K562 (cell line): ENCODE results near the gene MYOM1. TPM values are rescaled to one million over a fixed set of nuclear protein-coding genes. Genes with fewer than 3 reads are reported as not detected.

Source experiments
- BCLAF1 ChIP-seq, 2 experiments: fragments of 450-650 bp in 1 of 2; IDR thresholded peaks; 2 replicates each; pipeline ENCODE4 v1.6.1; 2011 to 2017; ENCODE audit warnings: low read depth in 2 of 2, antibody characterized with exemption in 1 of 2, borderline replicate concordance in 1 of 2, low read length in 1 of 2, mild to moderate bottlenecking in 1 of 2, mixed read lengths in 1 of 2; ENCODE audit not compliant: control insufficient read depth in 1 of 2
- BMI1 ChIP-seq: fragments of 150-350 bp; IDR thresholded peaks from 2 replicates; pipeline ENCODE4 v1.6.1; 2014; ENCODE audit warnings: low read length
- CBFA2T2 ChIP-seq: fragments of 450-650 bp; conservative IDR thresholded peaks from 2 replicates; pipeline ENCODE4 v1.6.1; 2017; ENCODE audit warnings: mild to moderate bottlenecking
- CBX8 ChIP-seq: fragments of 200-600 bp; sonication (generic); IDR thresholded peaks from 2 replicates; pipeline ENCODE4 v1.6.1; 2012; ENCODE audit warnings: borderline replicate concordance, mixed run types, low read depth, mild to moderate bottlenecking, moderate library complexity, mixed read lengths, low read length, control low read depth, inconsistent platforms; ENCODE audit not compliant: poor library complexity, severe bottlenecking; ENCODE audit errors: extremely low read depth
- CHD4 ChIP-seq: fragments of 200-600 bp; sonication (generic); IDR thresholded peaks from 3 replicates; pipeline ENCODE4 v1.6.1; 2012; ENCODE audit warnings: low read depth, mild to moderate bottlenecking, mixed read lengths, low read length, inconsistent platforms; ENCODE audit not compliant: insufficient read depth, insufficient replicate concordance, poor library complexity, severe bottlenecking
- ETV6 ChIP-seq, 3 experiments: fragments of 150-350 bp in 1 of 3; sonication (generic) in 1 of 3; formaldehyde crosslinking in 1 of 3; IDR thresholded peaks; 2 replicates each; pipeline versions ENCODE4 v1.6.1 to v1.8.0; 2014 to 2022; ENCODE audit warnings: borderline replicate concordance in 2 of 3, low read depth in 2 of 3, antibody characterized with exemption in 1 of 3, low read length in 1 of 3, mild to moderate bottlenecking in 1 of 3, missing genetic modification reagents in 1 of 3
- HNRNPLL ChIP-seq: fragments of 200-400 bp; formaldehyde crosslinking; IDR thresholded peaks from 2 replicates; pipeline ENCODE4 v1.6.1; 2017; ENCODE audit warnings: low read length, low read depth, mild to moderate bottlenecking; ENCODE audit not compliant: poor library complexity, severe bottlenecking
- HSF4 ChIP-seq: fragments of 250-450 bp; sonication (Bioruptor Pico); IDR thresholded peaks from 2 replicates; pipeline ENCODE4 v2.1.2; 2022; ENCODE audit warnings: mild to moderate bottlenecking, moderate library complexity, borderline replicate concordance
- MCM7 ChIP-seq, 2 experiments: fragments of 450-650 bp; IDR thresholded peaks; 2 replicates each; pipeline ENCODE4 v1.6.1; 2016 to 2018
- RBM34 ChIP-seq: fragments of 200-400 bp; formaldehyde crosslinking; IDR thresholded peaks from 2 replicates; pipeline ENCODE4 v1.6.1; 2018; ENCODE audit warnings: low read length, borderline replicate concordance; ENCODE audit not compliant: insufficient read depth
- TAL1 ChIP-seq: fragments of 450-650 bp; IDR thresholded peaks from 2 replicates; pipeline ENCODE4 v1.6.1; 2016; ENCODE audit warnings: mild to moderate bottlenecking
- ZKSCAN1 ChIP-seq: fragments of 150-350 bp; IDR thresholded peaks from 2 replicates; pipeline ENCODE4 v1.6.1; 2016; ENCODE audit warnings: low read depth, low read length
- ZKSCAN3 ChIP-seq: fragments of 250-450 bp; sonication (Bioruptor Pico); IDR thresholded peaks from 2 replicates; pipeline ENCODE4 v1.4.0; 2020
- ZNF212 ChIP-seq: fragments of 450-650 bp; formaldehyde crosslinking; IDR thresholded peaks from 2 replicates; pipeline ENCODE4 v1.4.0; 2020; ENCODE audit warnings: mild to moderate bottlenecking
- ZNF76 ChIP-seq: fragments of 250-450 bp; sonication (Bioruptor Pico); IDR thresholded peaks from 2 replicates; pipeline ENCODE4 v1.4.0; 2020; ENCODE audit warnings: mild to moderate bottlenecking, moderate library complexity, borderline replicate concordance
- ZSCAN29 ChIP-seq: fragments of 450-650 bp; IDR thresholded peaks from 2 replicates; pipeline ENCODE4 v1.6.1; 2017
- polyA plus RNA-seq, 8 experiments: library from polyadenylated mRNA; depleted of rRNA in 4 of 8; stranded (reverse) in 5 of 8; unstranded in 3 of 8; fragments of >200 nt; fragmentation: Nextera tagmentation in 2 of 8; fragmentation: Illumina TruSeq in 1 of 8; extraction: Ambion mirVana in 2 of 8; extraction: Trizol in 1 of 8; gene quantifications; 2 replicates each; pipeline versions ENCODE4 v1.2.1 to v1.2.3, GENCODE V29; 2011 to 2014; ENCODE audit warnings: inconsistent platforms in 1 of 8, missing spikeins in 1 of 8
- total RNA-seq, 7 experiments: library from RNA; depleted of rRNA in 6 of 7; stranded (reverse); fragments of >200 nt in 6 of 7; fragmentation: Illumina TruSeq in 2 of 7; extraction: Trizol in 2 of 7; gene quantifications; 2 replicates each; pipeline versions ENCODE4 v1.2.1 to v1.2.3, GENCODE V29; 2011 to 2021; ENCODE audit warnings: low replicate concordance in 1 of 7
- TF ChIP-seq, protein P1 (sequence below): sonication (generic); formaldehyde crosslinking; IDR thresholded peaks from 2 replicates; pipeline ENCODE4 v1.8.1; 2023; ENCODE audit warnings: mild to moderate bottlenecking, missing genetic modification reagents
- TF ChIP-seq, protein P2 (sequence below): sonication (generic); formaldehyde crosslinking; IDR thresholded peaks from 2 replicates; pipeline ENCODE4 v1.8.0; 2022; ENCODE audit warnings: missing genetic modification reagents, mild to moderate bottlenecking, borderline replicate concordance

Gene MYOM1
- total and polyA plus RNA-seq, 9 of the 15 experiments (the other 6 are each of a cell fraction or from before 2014, with no cell fraction given) = 0.01 to 0.62 (median 0.25) TPM

GRCh38 chr18:3247240-3248061 is 27.7 kb upstream of the MYOM1 start, which contains the start of gene MYL12A (continued):
- TF ChIP-seq, protein P1, sequence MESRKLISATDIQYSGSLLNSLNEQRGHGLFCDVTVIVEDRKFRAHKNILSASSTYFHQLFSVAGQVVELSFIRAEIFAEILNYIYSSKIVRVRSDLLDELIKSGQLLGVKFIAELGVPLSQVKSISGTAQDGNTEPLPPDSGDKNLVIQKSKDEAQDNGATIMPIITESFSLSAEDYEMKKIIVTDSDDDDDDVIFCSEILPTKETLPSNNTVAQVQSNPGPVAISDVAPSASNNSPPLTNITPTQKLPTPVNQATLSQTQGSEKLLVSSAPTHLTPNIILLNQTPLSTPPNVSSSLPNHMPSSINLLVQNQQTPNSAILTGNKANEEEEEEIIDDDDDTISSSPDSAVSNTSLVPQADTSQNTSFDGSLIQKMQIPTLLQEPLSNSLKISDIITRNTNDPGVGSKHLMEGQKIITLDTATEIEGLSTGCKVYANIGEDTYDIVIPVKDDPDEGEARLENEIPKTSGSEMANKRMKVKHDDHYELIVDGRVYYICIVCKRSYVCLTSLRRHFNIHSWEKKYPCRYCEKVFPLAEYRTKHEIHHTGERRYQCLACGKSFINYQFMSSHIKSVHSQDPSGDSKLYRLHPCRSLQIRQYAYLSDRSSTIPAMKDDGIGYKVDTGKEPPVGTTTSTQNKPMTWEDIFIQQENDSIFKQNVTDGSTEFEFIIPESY (CRISPR knock-in tag) = no peak; the same call in 1 of the 2 replicates
- no peak for TF ChIP-seq CBFA2T2
- TF ChIP-seq MCM7 (IDR thresholded peaks at IDR 0.05) = no peak; a peak in 1 of 4 replicates
- TF ChIP-seq CBX8 = no peak
- peak; percentile 52; the same call in 1 of the 2 replicates for TF ChIP-seq ZKSCAN1
- no peak for TF ChIP-seq ZKSCAN3 (CRISPR knock-in tag)
- TF ChIP-seq ZNF212 = no peak
- no peak for TF ChIP-seq HSF4
- TF ChIP-seq BCLAF1 (IDR thresholded peaks at IDR 0.05; ENCODE audit: borderline replicate concordance in 1 of 2, control insufficient read depth in 1 of 2, low read depth in 2 of 2, low read length in 1 of 2) = peak; percentile 57 to 99; a peak in 2 of 4 replicates
- TF ChIP-seq RBM34 = no peak
- 0 out of 2 replicates have a peak, but pooled peaks have one; percentile 20 for TF ChIP-seq ZSCAN29
- TF ChIP-seq CHD4 = peak; percentile 36
- TF ChIP-seq BMI1 = no peak
- TF ChIP-seq TAL1 = no peak
- no peak; the same call in 1 of the 2 replicates for TF ChIP-seq ZNF76
- TF ChIP-seq, protein P2, sequence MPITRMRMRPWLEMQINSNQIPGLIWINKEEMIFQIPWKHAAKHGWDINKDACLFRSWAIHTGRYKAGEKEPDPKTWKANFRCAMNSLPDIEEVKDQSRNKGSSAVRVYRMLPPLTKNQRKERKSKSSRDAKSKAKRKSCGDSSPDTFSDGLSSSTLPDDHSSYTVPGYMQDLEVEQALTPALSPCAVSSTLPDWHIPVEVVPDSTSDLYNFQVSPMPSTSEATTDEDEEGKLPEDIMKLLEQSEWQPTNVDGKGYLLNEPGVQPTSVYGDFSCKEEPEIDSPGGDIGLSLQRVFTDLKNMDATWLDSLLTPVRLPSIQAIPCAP = no peak
- no peak for TF ChIP-seq HNRNPLL
- peak; percentile 19 to 84; a peak in 2 of 4 replicates for TF ChIP-seq ETV6 (IDR thresholded peaks at IDR 0.05; ENCODE audit: borderline replicate concordance in 1 of 2, low read depth in 2 of 2, low read length in 1 of 2)
- TF ChIP-seq ETV6 (CRISPR knock-in tag; IDR thresholded peaks at IDR 0.05; ENCODE audit: borderline replicate concordance) = 0 out of 2 replicates have a peak, but pooled peaks have one; percentile 43
